ENCODE data around the gene TAPBP.
"Not testable (repeated sequence)": the region's sequence is repeated elsewhere in the genome, so short reads cannot be mapped to it uniquely, and the experiment has no call there.

DNA sequence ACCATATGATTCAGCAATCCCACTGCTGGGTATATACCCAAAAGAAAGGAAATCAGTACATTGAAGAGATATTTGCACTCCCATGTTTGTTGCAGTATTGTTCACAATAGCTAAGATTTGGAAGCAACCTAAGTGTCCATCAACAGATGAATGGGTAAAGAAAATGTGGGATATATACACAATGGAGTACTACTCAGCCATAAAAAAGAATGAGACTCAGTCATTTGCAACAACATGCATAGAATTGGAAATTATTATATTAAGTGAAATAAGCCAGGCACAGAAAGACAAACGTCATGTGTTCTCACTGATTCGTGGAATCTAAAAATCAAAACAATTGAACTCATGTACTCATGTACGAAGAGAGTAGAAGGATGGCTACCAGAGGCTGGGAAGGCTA is 51.4 kb downstream of the TAPBP start:
- TF ChIP-seq, protein P1, sequence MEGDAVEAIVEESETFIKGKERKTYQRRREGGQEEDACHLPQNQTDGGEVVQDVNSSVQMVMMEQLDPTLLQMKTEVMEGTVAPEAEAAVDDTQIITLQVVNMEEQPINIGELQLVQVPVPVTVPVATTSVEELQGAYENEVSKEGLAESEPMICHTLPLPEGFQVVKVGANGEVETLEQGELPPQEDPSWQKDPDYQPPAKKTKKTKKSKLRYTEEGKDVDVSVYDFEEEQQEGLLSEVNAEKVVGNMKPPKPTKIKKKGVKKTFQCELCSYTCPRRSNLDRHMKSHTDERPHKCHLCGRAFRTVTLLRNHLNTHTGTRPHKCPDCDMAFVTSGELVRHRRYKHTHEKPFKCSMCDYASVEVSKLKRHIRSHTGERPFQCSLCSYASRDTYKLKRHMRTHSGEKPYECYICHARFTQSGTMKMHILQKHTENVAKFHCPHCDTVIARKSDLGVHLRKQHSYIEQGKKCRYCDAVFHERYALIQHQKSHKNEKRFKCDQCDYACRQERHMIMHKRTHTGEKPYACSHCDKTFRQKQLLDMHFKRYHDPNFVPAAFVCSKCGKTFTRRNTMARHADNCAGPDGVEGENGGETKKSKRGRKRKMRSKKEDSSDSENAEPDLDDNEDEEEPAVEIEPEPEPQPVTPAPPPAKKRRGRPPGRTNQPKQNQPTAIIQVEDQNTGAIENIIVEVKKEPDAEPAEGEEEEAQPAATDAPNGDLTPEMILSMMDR (IDR thresholded peaks at IDR 0.05 in 2 of 3, conservative IDR thresholded peaks at IDR 0.05 in 1 of 3; ENCODE audit: borderline replicate concordance in 1 of 3, insufficient read depth in 1 of 3, low read depth in 2 of 3, low read length in 2 of 3): not testable (repeated sequence)
- TF ChIP-seq TCF7L2 (IDR thresholded peaks at IDR 0.05; ENCODE audit: borderline replicate concordance, extremely low read depth, insufficient read depth, insufficient read length): not testable (repeated sequence)

All from HCT116 (cell line).